Iris pigment epithelial cell (primary cell): ENCODE data around the gene CBARP.
A peak's percentile ranks its signal among the peaks of the same experiment; 100 is the strongest.

ENCODE experiments used
- DNase-seq: peaks from one replicate; pipeline ENCODE4 v3.0.0-alpha.2; 2011; ENCODE audit warnings: low read depth

Gene CBARP

GRCh38 chr19:1275976-1276627 lies 38.3 kb upstream of the CBARP start:
- no peak for DNase-seq

GRCh38 chr19:1275260-1275975 lies 37.6 kb upstream of the CBARP start, which contains the start of gene FAM174C:
TSS of gene FAM174C (plus strand) at chr19:1275530. CDS start at chr19:1275550, 20 bp downstream.
- DNase-seq = peak; percentile 98

GRCh38 chr19:1274852-1275259 lies 37.1 kb upstream of the CBARP start:
- no peak for DNase-seq

- DNase-seq = no peak
These were observed 36.5 kb upstream of the CBARP start for GRCh38 chr19:1274081-1274851.

- DNase-seq = peak; percentile 19
These were observed 35.6 kb upstream of the CBARP start for GRCh38 chr19:1273263-1274041.

- DNase-seq = peak; percentile 53
These were observed 34.8 kb upstream of the CBARP start for GRCh38 chr19:1272423-1273262.

- DNase-seq = no peak
These were observed 34.0 kb upstream of the CBARP start for GRCh38 chr19:1271528-1272422.

GRCh38 chr19:1270854-1271527 lies 33.2 kb upstream of the CBARP start:
- DNase-seq = no peak

- no peak for DNase-seq
These were observed 32.5 kb upstream of the CBARP start for GRCh38 chr19:1270213-1270853.

- DNase-seq = peak; percentile 82
These were observed 31.8 kb upstream of the CBARP start for GRCh38 chr19:1269478-1270212.

GRCh38 chr19:1269065-1269477 lies 31.3 kb upstream of the CBARP start, which contains the start of gene CIRBP:
TSS of gene CIRBP (plus strand) at chr19:1269332. CDS start at chr19:1270934, 1,602 bp downstream.
- DNase-seq = peak; percentile 99

- DNase-seq = no peak
These were observed 30.6 kb upstream of the CBARP start for GRCh38 chr19:1268226-1269064.

GRCh38 chr19:1267477-1268225 lies 29.8 kb upstream of the CBARP start:
- DNase-seq = peak; percentile 47

GRCh38 chr19:1266916-1267476 lies 29.2 kb upstream of the CBARP start:
- peak; percentile 30 for DNase-seq

- DNase-seq = peak; percentile 83
These were observed 28.5 kb upstream of the CBARP start for GRCh38 chr19:1266129-1266915.
